ENCODE data around the gene GRID1.

Gene GRID1

GRCh38 chr10:86027346-86027745 lies 339.2 kb downstream of the GRID1 start:
- TF ChIP-seq CTCF (IDR thresholded peaks at IDR 0.05; ENCODE audit: insufficient read depth, low read depth, low read length, missing control alignments) = no peak
- no peak for DNase-seq (ENCODE audit: low read depth)
- no peak overlapping the region for H3K4me3 ChIP-seq (ENCODE audit: low read length)

- H3K4me3 ChIP-seq (ENCODE audit: low read length) = no peak overlapping the region
- no peak for DNase-seq (ENCODE audit: low read depth)
- no peak for TF ChIP-seq CTCF (IDR thresholded peaks at IDR 0.05; ENCODE audit: insufficient read depth, low read depth, low read length, missing control alignments)
These were observed 341.1 kb downstream of the GRID1 start for GRCh38 chr10:86025509-86025908.

GRCh38 chr10:86024281-86025041 lies 342.1 kb downstream of the GRID1 start:
- no peak for DNase-seq (ENCODE audit: low read depth)
- no peak for TF ChIP-seq CTCF (IDR thresholded peaks at IDR 0.05; ENCODE audit: insufficient read depth, low read depth, low read length, missing control alignments)
- H3K4me3 ChIP-seq (ENCODE audit: low read length) = no peak overlapping the region

GRCh38 chr10:86023931-86024280 lies 342.7 kb downstream of the GRID1 start:
- no peak for TF ChIP-seq CTCF (IDR thresholded peaks at IDR 0.05; ENCODE audit: insufficient read depth, low read depth, low read length, missing control alignments)
- DNase-seq (ENCODE audit: low read depth) = no peak
- H3K4me3 ChIP-seq (ENCODE audit: low read length) = no peak overlapping the region

GRCh38 chr10:86023336-86023735 lies 343.3 kb downstream of the GRID1 start:
- TF ChIP-seq CTCF (IDR thresholded peaks at IDR 0.05; ENCODE audit: insufficient read depth, low read depth, low read length, missing control alignments) = no peak
- H3K4me3 ChIP-seq (ENCODE audit: low read length) = no peak overlapping the region
- DNase-seq (ENCODE audit: low read depth) = no peak

- no peak for TF ChIP-seq CTCF (IDR thresholded peaks at IDR 0.05; ENCODE audit: insufficient read depth, low read depth, low read length, missing control alignments)
- H3K4me3 ChIP-seq (ENCODE audit: low read length) = no peak overlapping the region
- no peak for DNase-seq (ENCODE audit: low read depth)
These were observed 343.7 kb downstream of the GRID1 start for GRCh38 chr10:86022906-86023305.

GRCh38 chr10:86020134-86020533 lies 346.5 kb downstream of the GRID1 start:
- DNase-seq (ENCODE audit: low read depth) = no peak
- TF ChIP-seq CTCF (IDR thresholded peaks at IDR 0.05; ENCODE audit: insufficient read depth, low read depth, low read length, missing control alignments) = no peak
- H3K4me3 ChIP-seq (ENCODE audit: low read length) = no peak overlapping the region
